ENCODE results near the gene VSIG4. TPM values are rescaled to one million over a fixed set of nuclear protein-coding genes. Genes with fewer than 3 reads are reported as not detected.

Gene VSIG4
- total RNA-seq, 1 donor from 2014 or later, result 8.1 TPM

DNA sequence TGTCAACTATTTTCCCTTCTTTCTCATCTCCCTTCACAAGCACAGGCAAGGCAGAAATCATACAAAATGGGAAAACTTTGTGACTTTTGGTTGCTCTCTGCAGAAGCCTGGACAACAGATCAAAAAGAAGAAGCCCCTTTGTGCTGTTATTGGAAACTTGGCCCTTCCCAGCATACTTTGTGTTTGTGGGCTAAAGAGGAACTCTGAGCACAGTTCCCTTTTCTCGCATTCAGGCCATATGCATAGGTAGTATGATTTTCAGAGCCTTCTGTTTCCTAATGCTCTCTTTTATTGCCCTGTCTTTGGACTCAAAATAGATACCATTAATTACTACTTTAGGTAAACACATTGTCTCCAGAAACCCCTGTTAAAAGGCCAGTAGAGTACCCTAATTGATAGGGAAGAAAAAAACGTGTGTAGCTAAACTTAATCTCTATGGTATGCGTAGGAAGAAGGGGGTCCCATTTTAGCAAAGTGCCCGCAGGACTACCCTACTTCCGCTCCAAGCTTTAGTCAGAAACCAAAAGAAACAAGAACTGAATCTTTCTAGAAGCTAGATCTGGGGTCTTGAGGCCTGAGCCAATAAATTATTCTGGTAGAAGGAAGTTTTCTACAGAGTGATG, 26.6 kb downstream of the VSIG4 start:
- intact Hi-C loops (cut with DNase I), result no loop called here
- no peak for DNase-seq (ENCODE audit: low spot score)

DNA sequence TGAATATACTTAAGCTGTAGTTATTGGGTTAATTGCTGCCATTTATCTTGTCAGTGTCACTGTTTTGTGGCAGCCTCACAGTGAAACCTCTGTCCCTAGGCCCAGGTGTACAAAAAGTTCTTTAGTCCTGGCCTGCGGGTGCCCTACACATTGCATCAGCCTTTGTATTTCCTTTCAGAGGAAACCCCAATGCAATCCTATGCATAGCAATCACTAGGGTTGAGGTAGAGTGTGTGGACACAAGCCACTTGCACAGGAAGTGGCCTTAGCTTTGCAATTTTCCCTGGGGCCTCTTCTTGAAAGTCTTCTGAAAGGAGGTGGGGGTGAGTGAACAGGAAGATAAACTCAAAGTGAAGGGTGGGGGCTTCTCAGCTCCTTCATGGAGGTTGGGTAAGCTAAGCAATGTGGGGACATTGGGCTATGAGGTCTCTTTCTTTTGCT, 27.8 kb downstream of the VSIG4 start:
- DNase-seq (ENCODE audit: low spot score), result peak; percentile 78
- intact Hi-C loops (cut with DNase I), result no loop called here

DNA sequence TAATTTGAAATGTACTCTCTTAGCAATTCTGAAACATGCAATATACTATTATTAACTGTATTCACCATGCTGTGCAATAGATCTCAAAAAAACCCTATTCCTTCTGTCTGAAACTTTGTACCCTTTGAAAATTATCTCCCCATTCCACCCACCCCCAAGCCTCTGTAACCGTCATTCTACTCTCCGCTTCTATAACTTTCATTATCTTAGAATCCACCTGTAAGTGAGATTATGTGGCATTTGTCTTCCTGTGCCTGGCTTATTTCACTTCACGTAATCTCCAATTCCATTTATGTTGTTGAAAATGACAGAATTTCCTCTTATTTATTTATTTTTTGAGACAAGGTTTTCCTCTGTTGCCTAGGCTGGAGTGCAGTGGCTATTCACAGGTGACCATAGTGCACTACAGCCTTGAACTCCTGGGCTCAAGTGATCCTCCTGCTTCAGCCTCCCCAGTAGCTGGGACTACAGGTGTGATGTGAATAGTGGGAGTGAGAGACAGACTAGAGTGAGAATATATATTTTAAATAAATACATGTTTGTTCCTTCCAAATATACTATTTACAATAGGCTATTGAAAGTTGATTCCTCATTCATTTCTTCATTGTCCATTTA, 30.5 kb downstream of the VSIG4 start:
- intact Hi-C loops (cut with DNase I), result no loop called here
- DNase-seq (ENCODE audit: low spot score), result no peak

DNA sequence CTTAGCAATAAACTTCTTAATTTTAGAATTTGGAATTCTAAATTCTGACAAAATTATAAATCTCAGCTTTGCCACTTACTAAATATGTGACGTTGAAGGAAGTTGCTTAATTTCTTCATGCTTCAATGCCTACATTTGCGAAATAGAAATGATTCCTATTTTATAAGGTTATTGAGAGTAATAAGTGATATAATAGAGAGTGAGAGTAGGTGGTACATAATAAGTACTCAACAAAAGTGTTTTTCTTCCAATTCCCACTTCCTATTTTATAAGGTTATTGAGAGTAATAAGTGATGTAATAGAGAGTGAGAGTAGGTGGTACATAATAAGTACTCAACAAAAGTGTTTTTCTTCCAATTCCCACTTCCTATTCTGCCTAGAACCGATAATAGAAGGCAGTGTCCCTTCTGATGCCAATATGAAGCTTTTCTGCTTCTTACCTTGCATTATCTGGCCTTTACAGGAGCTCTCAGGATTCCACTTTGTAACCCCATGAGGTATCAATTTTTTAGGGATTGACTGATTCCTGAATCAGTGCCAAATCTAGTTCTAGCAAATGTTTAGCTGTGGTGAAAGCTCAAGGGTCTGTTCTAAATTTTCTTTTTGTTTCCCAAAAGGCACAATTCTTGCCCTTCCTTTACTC, 31.4 kb downstream of the VSIG4 start:
- DNase-seq (ENCODE audit: low spot score), result no peak
- intact Hi-C loops (cut with DNase I), result no loop called here

DNA sequence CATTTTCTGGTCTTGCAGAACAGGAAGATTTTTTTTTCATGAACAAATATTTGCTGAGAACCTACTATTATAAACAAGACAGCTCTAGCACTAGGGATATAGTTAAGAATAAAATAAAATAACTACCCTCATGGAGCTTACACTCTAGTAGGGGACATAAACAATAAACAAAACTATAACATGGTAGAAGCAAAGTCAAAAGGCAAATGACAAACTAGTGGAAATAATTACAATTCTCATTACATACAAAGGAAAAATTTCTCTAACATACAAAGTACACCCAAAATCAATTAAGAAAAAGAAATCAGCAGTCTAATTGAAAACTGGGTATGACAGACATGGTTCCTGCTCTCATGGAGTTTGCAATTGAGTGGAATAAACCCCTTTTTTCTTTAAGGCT, 32.0 kb downstream of the VSIG4 start:
- DNase-seq (ENCODE audit: low spot score), result no peak
- intact Hi-C loops (cut with DNase I), result no loop called here

DNA sequence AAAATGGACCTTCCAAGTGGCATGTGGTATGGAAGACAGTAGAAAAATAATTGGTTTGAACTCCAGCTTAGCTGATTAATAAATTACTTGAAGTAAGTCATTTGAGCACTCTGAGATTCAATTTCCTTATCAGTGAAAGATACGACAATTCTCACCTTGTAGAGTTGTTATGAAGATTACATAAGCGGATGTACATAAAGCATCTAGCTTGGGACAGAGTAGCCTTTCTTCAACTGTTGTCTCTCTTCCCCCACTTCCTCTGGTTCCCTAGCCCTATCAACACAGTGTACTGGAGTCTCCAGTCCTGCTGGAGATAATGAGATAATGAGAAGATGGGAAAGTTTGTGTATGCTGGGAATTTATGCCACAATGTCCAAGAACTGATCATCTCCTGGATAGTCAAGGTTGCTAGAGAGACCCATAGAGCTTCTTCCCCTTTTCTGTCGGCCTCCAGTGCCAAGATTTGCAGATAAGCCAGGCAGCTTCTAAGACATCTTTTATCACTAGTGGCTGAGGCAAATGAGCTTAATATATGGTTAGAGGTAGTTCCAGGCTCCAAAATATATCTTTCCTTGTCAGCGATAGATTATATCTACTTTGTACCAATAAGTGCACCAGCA, 33.9 kb downstream of the VSIG4 start:
- DNase-seq (ENCODE audit: low spot score), result no peak
- intact Hi-C loops (cut with DNase I), result no loop called here

DNA sequence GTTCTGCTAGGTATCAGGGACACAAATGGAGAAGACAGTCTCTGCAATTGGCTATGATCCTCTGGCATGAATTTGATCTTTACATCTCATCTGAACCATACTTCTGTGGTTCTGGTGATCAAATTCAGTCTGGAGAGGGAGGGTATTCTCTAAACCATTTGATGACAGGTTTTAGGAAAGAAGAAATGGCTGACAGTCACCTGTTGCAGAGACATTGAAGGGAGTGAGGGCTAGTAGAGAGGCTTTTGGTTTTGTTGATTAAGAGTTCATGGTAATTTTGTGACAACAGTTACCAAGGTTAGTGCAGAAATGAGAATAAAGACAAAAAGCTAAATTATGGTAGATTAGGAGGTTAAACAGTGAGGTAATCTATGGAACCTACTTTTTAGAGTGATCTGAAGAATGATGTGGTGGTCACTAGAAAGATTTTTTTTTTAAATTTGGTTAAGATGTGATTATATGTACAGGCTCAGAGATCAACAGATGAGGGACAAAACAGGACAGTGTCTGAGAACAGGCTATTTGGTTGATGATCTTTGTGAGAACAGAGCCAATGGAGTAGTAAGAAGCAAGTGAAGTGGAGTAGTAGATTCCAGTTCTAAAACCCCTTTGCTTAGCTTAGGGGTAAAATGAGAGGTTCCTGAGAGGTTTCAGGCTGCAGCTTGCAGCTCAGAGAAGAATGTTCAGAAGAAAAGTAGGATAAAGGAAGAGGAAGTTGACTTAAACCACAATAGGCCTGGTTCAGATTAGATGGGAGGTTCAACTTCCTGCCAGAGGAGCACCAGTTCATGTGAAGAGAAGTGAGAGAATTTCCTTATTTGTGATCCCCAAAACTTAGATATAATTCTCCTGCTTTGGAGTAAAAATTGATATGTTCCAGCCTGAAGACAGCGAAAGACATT, 34.7 kb downstream of the VSIG4 start:
- intact Hi-C loops (cut with DNase I), result no loop called here
- DNase-seq (ENCODE audit: low spot score), result no peak

DNA sequence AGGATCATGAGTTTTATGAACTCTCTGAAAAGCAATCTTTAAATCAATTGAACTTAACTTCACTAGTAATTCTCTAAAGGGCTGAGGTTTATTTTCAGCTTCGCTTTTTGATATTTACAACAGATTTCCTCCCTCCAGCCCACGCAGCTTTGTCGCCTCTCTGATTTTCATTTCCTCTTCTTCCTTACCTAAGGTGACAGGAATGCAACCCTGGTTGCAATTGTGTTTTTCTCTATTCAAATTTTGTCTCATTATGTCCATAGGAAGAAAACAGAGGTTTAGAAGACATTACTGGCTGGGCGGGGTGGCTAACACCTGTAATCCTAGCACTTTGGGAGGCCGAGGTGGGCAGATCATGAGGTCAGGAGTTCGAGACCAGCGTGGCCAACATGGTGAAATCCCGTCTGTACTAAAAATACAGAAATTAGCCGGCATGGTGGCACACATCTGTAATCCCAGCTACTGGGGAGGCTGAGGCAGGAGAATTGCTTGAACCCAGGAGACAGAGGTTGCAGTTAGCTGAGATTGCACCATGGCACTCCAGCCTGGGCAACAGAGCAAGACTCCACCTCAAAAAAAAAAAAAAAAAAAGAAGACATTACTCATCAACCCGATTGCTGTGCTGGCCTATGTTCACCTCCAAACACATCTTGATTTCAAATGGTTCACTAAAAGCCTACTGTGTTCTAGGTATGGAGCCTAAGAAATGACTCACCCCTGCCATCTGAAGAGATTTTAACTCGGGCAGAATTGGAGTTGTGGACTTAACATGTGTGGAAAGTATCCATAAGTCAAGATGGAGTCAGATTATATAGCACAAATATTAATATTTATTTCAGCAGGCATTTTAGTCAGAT, 36.8 kb downstream of the VSIG4 start:
- intact Hi-C loops (cut with DNase I), result no loop called here
- no peak for DNase-seq (ENCODE audit: low spot score)

DNA sequence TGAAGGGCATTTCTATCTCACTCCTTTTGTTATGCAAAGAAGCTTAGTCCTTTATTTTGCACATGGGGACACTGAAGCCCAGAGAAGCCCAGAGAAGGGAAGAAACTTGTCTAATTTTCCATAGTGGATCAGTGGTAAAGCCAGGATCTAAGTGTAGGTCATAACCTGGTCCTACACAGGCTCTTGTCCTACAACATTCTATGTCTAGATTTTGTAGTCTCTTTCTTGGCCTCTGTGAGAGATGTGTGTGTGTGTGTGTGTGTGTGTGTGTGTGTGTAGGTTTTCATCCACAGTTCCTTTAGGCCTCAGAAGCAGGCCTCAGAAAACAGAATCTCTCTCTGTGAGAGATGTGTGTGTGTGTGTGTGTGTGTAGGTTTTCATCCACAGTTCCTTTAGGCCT, 38.3 kb downstream of the VSIG4 start:
- DNase-seq (ENCODE audit: low spot score), result no peak
- intact Hi-C loops (cut with DNase I), result no loop called here

DNA sequence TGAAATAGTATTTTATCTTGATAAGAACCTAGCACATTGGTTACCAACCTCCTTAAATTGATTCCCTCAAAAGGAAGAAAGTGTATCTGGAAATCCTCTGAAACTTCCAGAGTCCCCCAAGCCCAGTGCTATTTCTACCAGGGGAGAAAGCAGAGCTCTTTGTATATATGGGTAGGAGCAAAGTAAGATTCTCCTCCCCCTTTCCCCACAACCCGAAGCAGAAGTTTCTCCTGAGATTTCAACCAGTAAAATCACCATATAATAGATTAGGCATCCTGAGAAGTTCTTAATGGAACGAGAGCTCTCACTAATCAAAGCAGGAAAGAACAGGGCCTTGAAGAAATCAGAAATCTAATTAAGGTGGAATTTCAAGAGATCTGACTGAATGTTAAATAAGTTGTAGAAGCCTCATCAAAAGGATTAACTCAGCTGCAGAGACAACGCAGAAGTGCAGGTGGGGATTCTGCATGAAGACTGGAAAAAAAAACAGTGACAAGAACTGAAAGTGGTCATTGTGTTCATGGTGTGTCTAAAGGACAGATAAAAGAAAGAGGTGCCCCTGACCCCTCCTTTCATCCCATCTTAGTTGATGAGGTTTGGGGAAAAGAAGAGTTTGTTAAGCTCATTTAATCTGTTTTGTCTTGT, 39.1 kb downstream of the VSIG4 start:
- DNase-seq (ENCODE audit: low spot score), result no peak
- intact Hi-C loops (cut with DNase I), result no loop called here

DNA sequence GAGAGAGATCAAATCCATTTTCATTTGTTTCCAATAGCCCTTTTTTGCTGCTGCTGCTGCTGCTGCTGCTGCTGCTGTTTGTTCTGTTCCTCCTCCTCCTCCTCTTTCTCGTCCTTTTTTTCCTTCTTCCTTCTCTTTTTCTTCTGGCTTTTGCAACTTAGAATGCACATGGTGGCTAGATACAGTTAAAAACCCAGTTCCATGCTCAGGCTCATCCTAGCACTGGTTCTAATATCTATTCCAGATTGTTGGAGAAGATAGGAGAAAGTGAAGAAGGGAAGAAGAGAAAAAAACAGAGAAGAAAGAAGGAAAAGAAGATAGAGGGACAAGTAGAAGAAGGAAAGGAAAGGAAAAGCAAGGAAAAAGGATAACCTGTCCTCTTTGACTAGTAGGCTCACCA, 39.7 kb downstream of the VSIG4 start:
- intact Hi-C loops (cut with DNase I), result no loop called here
- DNase-seq (ENCODE audit: low spot score), result no peak

DNA sequence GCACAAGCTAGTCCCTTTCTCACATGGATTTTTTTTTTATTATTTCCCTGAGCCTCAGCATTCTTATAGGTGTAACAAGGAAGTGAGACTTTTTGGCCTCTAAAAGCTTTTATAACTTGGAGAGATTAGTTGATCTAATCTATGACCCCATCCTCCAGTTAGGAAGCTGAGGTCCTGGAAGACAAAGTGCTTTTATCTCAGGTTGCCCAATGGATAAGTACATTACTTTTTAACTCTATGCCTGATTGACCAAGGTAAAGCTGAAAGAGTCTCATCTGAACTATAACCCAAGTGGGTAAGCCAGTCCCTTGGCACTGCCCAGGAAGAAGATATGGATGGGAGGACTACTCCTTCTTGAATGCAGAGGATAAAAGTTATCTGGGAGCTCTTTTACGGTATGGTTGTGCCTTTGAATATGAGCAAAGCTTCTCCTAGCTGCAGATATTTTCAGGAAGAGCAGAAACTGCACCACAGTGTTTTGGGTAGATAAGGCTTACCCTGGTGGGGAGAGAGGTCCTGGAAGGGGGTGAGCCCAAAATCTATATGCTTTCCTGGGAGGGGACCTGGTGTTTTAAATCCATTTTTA, 40.2 kb downstream of the VSIG4 start:
- intact Hi-C loops (cut with DNase I), result no loop called here
- no peak for DNase-seq (ENCODE audit: low spot score)

DNA sequence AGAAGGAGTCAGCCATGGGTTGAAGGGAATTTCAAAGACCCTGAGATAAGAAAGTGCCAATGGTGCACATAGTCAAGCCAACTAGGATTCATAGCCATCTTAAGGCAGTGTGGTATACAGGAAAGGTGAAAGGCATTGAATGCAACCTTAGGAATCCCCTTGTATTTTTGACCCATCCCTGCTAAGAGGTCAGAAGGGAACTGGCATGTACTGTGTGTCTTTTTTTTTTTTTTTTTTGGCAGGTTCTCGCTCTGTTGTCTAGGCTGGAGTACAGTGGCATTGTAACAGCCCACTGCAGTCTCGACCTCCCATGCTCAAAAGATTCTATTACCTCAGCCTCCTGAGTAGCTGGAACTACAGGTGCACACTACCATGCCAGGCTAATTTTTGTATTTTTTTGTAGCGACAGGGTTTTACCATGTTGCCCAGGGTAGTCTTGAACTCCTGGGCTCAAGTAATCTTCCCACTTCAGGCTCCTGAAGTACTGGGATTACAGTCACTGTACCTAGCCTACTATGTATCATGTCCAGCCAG, 40.8 kb downstream of the VSIG4 start:
- intact Hi-C loops (cut with DNase I), result no loop called here
- no peak for DNase-seq (ENCODE audit: low spot score)

DNA sequence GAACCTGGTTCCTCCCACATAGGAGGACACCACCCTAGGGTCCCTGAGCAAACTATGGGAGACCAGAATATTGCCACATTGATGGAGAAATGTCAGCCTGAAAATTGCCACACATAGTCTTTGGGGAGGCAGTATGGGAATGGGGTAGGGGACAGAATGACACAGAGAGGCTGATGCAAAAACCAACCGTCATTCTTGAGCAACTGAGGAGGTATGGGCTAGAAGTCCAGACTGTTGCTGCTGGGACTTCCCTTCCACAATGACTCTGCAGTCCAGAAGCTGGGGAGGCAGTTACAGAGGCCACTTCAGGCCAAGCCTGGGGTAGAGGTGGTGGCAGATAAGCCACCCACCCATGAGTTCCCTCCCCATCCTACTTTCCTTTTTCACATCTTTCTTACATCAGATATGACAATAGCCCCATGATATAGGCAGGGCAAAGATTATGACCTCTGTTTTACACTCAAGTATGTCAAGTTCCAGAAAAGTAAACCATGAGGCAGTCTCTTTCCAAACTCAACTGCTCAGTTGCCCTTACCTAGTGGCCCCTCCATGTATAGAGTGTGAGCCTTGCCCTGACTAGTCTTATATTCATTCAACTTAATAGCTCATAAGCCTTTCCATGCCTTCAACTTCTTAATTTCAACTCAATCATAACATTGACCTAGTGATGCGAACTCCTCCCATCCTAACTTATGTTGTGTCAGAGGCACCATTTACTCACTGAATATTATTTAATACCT, 41.7 kb downstream of the VSIG4 start:
- intact Hi-C loops (cut with DNase I), result no loop called here
- DNase-seq (ENCODE audit: low spot score), result peak; percentile 81

DNA sequence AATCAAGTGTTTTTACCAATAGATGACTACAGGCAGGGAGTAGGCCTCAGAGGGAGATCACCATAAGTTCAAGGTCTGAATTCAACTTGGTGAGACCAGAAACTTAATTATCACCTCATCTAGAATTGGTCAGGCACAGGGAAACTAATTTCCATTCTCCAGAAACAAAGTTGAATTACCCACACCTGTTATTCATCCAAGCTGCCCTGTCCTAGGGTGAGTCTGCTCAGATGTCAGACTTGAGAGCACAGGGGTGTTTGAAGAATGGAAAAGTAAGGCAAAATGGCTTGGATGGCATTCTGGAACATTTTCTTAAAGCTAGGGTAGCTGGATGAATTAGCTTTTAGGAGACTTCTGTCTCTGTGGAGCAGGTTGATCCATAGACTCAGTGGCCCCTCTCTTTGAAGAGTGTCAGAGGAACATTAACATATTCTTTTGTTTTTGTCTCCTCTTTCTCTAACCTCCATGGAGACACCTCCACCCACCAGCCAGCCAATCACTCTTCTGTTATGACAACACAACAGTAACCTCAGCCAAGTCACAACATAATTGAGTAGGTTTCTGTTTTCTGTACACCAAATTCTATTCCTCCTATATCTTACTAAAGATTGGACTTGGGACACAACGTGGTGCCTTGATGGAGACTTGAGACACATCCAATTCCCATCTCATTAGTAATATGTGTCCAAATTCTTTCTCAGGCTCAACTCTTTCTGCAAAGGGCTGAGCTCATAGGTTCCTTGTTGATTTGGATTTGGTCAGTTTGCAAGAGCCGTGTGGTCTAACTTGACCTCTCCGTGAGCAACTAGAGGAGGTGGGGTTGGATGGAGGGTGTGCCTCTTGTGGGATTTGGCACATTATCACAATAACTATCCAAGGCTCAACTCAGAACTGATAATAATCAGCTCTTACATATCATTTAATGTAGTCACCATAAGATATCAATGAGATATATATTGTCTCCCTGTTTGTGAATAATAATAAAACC, 45.1 kb downstream of the VSIG4 start:
- DNase-seq (ENCODE audit: low spot score), result no peak
- intact Hi-C loops (cut with DNase I), result no loop called here

DNA sequence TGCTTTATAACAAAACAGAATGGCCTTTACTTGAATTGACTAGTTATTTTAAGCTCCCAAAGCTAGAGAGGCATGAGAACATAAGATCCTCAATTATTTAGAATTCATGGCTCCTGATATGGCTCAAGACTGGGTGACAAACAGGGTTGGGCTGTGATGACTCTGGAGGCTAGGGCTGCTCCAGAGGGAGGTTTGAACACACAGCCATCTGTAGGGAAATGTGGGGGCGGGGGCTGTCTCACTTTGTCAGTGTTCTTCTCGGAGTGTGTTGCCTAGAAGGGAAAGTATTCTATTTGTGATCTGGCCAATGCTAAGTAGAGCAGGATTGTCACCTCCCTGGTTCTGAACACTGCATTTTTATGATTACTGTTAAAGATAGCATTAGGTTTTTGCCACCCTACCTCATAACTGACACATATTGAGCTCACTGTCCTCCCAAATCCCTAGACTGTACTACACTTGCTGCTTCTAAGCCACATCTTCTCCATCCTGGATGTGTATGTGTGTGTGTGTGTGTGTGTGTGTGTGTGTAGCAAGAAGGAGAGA, 45.9 kb downstream of the VSIG4 start:
- intact Hi-C loops (cut with DNase I), result no loop called here
- DNase-seq (ENCODE audit: low spot score), result no peak
